Measurements from ENCODE around the gene TTC34.
"Not testable (repeated sequence)": the region's sequence is repeated elsewhere in the genome, so short reads cannot be mapped to it uniquely, and the experiment has no call there.

Gene TTC34

GRCh38 chr1:2628191-2628932 is 173.1 kb downstream of the TTC34 start:
- FAIRE-seq (no peak), DNase-seq (ENCODE audit: insufficient read length) (no peak)
- TF ChIP-seq POLR2A (IDR thresholded peaks at IDR 0.05; ENCODE audit: low read depth, low read length) (no peak), POLR2AphosphoS5 (IDR thresholded peaks at IDR 0.05; ENCODE audit: low read depth, low read length) (no peak), TAF1 (IDR thresholded peaks at IDR 0.05; ENCODE audit: borderline replicate concordance, low read depth, low read length) (no peak)

GRCh38 chr1:2627746-2628145 is 173.7 kb downstream of the TTC34 start:
- FAIRE-seq (no peak), DNase-seq (ENCODE audit: insufficient read length) (no peak)
- TF ChIP-seq TAF1 (IDR thresholded peaks at IDR 0.05; ENCODE audit: borderline replicate concordance, low read depth, low read length) (no peak), POLR2A (IDR thresholded peaks at IDR 0.05; ENCODE audit: low read depth, low read length) (no peak), POLR2AphosphoS5 (IDR thresholded peaks at IDR 0.05; ENCODE audit: low read depth, low read length) (no peak)

- not testable (repeated sequence) for DNase-seq (ENCODE audit: insufficient read length); FAIRE-seq
Measured at GRCh38 chr1:2625748-2626147, 175.7 kb downstream of the TTC34 start.

GRCh38 chr1:2625311-2625710 is 176.2 kb downstream of the TTC34 start:
- no peak for TF ChIP-seq POLR2A (IDR thresholded peaks at IDR 0.05; ENCODE audit: low read depth, low read length)
- no peak for TF ChIP-seq POLR2AphosphoS5 (IDR thresholded peaks at IDR 0.05; ENCODE audit: low read depth, low read length)
- TF ChIP-seq TAF1 (IDR thresholded peaks at IDR 0.05; ENCODE audit: borderline replicate concordance, low read depth, low read length) = no peak
- FAIRE-seq = no peak
- DNase-seq (ENCODE audit: insufficient read length) = no peak

GRCh38 chr1:2624735-2625300 is 176.7 kb downstream of the TTC34 start:
- DNase-seq (ENCODE audit: insufficient read length) = no peak
- no peak for FAIRE-seq
- TF ChIP-seq TAF1 (IDR thresholded peaks at IDR 0.05; ENCODE audit: borderline replicate concordance, low read depth, low read length) (no peak), POLR2A (IDR thresholded peaks at IDR 0.05; ENCODE audit: low read depth, low read length) (no peak), POLR2AphosphoS5 (IDR thresholded peaks at IDR 0.05; ENCODE audit: low read depth, low read length) (no peak)

GRCh38 chr1:2623571-2624337 is 177.7 kb downstream of the TTC34 start:
- FAIRE-seq = no peak
- no peak for DNase-seq (ENCODE audit: insufficient read length)
- TF ChIP-seq TAF1 (IDR thresholded peaks at IDR 0.05; ENCODE audit: borderline replicate concordance, low read depth, low read length) (no peak), POLR2AphosphoS5 (IDR thresholded peaks at IDR 0.05; ENCODE audit: low read depth, low read length) (no peak), POLR2A (IDR thresholded peaks at IDR 0.05; ENCODE audit: low read depth, low read length) (no peak)

- no peak for DNase-seq (ENCODE audit: insufficient read length)
- TF ChIP-seq POLR2AphosphoS5 (IDR thresholded peaks at IDR 0.05; ENCODE audit: low read depth, low read length) = no peak
- TF ChIP-seq TAF1 (IDR thresholded peaks at IDR 0.05; ENCODE audit: borderline replicate concordance, low read depth, low read length) = no peak
- TF ChIP-seq POLR2A (IDR thresholded peaks at IDR 0.05; ENCODE audit: low read depth, low read length) = no peak
- FAIRE-seq = no peak
Measured at GRCh38 chr1:2617971-2618470, 183.5 kb downstream of the TTC34 start.

GRCh38 chr1:2614145-2614544 is 187.3 kb downstream of the TTC34 start:
- TF ChIP-seq TAF1 (IDR thresholded peaks at IDR 0.05; ENCODE audit: borderline replicate concordance, low read depth, low read length) (no peak), POLR2AphosphoS5 (IDR thresholded peaks at IDR 0.05; ENCODE audit: low read depth, low read length) (no peak), POLR2A (IDR thresholded peaks at IDR 0.05; ENCODE audit: low read depth, low read length) (no peak)
- FAIRE-seq = no peak
- no peak for DNase-seq (ENCODE audit: insufficient read length)

GRCh38 chr1:2612591-2613365 is 188.7 kb downstream of the TTC34 start:
- TF ChIP-seq TAF1 (IDR thresholded peaks at IDR 0.05; ENCODE audit: borderline replicate concordance, low read depth, low read length) = no peak
- TF ChIP-seq POLR2A (IDR thresholded peaks at IDR 0.05; ENCODE audit: low read depth, low read length) = no peak
- TF ChIP-seq POLR2AphosphoS5 (IDR thresholded peaks at IDR 0.05; ENCODE audit: low read depth, low read length) = no peak
- FAIRE-seq (no peak), DNase-seq (ENCODE audit: insufficient read length) (no peak)

GRCh38 chr1:2611621-2612437 is 189.7 kb downstream of the TTC34 start:
- FAIRE-seq = no peak
- TF ChIP-seq POLR2A (IDR thresholded peaks at IDR 0.05; ENCODE audit: low read depth, low read length) = no peak
- no peak for TF ChIP-seq POLR2AphosphoS5 (IDR thresholded peaks at IDR 0.05; ENCODE audit: low read depth, low read length)
- no peak for TF ChIP-seq TAF1 (IDR thresholded peaks at IDR 0.05; ENCODE audit: borderline replicate concordance, low read depth, low read length)

More at GRCh38 chr1:2611621-2612437, 189.7 kb downstream of the TTC34 start:
- no peak for DNase-seq (ENCODE audit: insufficient read length)

Data from GM12892 (cell line).